OCI-LY3 (cell line): ENCODE results near the gene AURKA.

Experiments
- CTCF ChIP-seq: fragments of 200-600, 300-600 bp; sonication (generic); IDR thresholded peaks from 2 replicates; pipeline ENCODE4 v1.5.1; 2014; ENCODE audit warnings: antibody characterized with exemption, low read length, low read depth
- EZH2phosphoT487 ChIP-seq: fragments of 200-600 bp; shearing (Covaris generic); IDR thresholded peaks from 2 replicates; pipeline ENCODE4 v1.6.1; 2018; ENCODE audit warnings: antibody characterized with exemption, mixed run types, low read depth

GRCh38 chr20:56348746-56349145 is 43.3 kb downstream of the AURKA start:
- TF ChIP-seq CTCF = no peak
- no peak for TF ChIP-seq EZH2phosphoT487
